Thyroid gland (tissue), 4 donors: Measurements from ENCODE around the gene DENND1C. TPM values are rescaled to one million over a fixed set of nuclear protein-coding genes. Genes with fewer than 3 reads are reported as not detected.

ENCODE experiments used
- DNase-seq, 2 donors: peaks; one replicate each; pipeline ENCODE4 v3.0.0-alpha.2; 2019
- H3K27ac ChIP-seq, 3 donors: fragments of 200-600 bp; sonication (generic); 1 replicate in 2 of 3; 2 replicates in 1 of 3; pipeline ENCODE4 v1.5.1; 2016 to 2019; ENCODE audit warnings: mild to moderate bottlenecking in 1 of 3, moderate library complexity in 1 of 3
- H3K27me3 ChIP-seq: fragments of 200-600 bp; sonication (generic); one replicate; pipeline ENCODE4 v1.5.1; 2019
- H3K36me3 ChIP-seq, 2 donors: fragments of 200-600 bp; sonication (generic); one replicate each; pipeline ENCODE4 v1.5.1; 2016 to 2019
- H3K4me1 ChIP-seq, 2 donors: fragments of 200-600 bp; sonication (generic); one replicate each; pipeline ENCODE4 v1.5.1; 2017 to 2019
- H3K4me3 ChIP-seq, 3 donors: fragments of 200-600 bp; sonication (generic); replicated peaks in 1 of 3; 1 replicate in 2 of 3; 2 replicates in 1 of 3; pipeline ENCODE4 v1.5.1; 2016; ENCODE audit warnings: mild to moderate bottlenecking in 1 of 3
- H3K9me3 ChIP-seq: fragments of 200-600 bp; sonication (generic); one replicate; pipeline ENCODE4 v1.5.1; 2017
- POLR2A ChIP-seq, 2 donors: fragments of 450-650 bp; IDR thresholded peaks; one replicate each; pipeline ENCODE4 v1.6.1; 2017; ENCODE audit warnings: antibody characterized with exemption in 2 of 2, mild to moderate bottlenecking in 2 of 2, moderate library complexity in 1 of 2
- WGBS, 2 donors: methylation state at CpG; one replicate each; pipeline ENCODE4 v1.1.5; 2017; 5-methylcytosine and 5-hydroxymethylcytosine counted together
- intact Hi-C: fragments of 100-400 bp; cut with DNase I; formaldehyde crosslinking; loops from one replicate; pipeline ENCODE4 v1.15.1; 2023
- total RNA-seq, 4 donors: library from RNA; depleted of rRNA; stranded (reverse); fragments of >200 nt; gene quantifications; one replicate each; pipeline ENCODE4 v1.2.3, GENCODE V29; 2016
- TF ChIP-seq, protein P1 (sequence below), 6 experiments: fragments of 200-600 bp in 3 of 6; fragments of 450-650 bp in 3 of 6; sonication (generic) in 3 of 6; IDR thresholded peaks; one replicate each; pipeline ENCODE4 v1.5.1; 2016 to 2019; ENCODE audit warnings: antibody characterized with exemption in 6 of 6, mild to moderate bottlenecking in 2 of 6, inconsistent platforms in 1 of 6, moderate library complexity in 1 of 6

The DENND1C gene
- total RNA-seq, 4 donors from 2014 or later, result 1.3 to 2.1 (median 1.8) TPM; not detected in 1

DNA sequence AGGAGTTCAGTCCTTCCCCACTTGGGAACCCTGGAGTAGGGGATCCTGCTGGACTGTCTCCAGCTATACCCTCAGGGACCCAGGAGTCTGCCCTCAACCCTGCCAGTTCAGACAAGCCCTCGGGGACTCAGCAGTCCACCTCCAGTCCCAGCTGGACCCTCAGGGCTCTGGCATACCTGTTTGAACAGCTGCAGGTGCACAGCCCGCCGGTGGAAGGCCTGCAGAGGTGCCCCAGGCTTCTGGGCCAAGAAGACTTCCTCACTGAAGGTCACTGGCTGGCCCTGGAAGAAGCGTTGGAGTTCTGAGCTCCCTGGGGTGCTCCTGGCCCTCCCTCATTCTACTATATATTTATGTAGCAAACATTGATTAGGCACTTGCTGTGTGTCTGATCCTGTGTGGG is 8.9 kb downstream of the DENND1C start:
- peaks cover 14% of the 10 kb centered on the region for H3K27me3 ChIP-seq
- intact Hi-C loops, result no loop called here
- no peak overlapping the region for H3K27ac ChIP-seq
- 58 to 68% methylated on average over 4 of the region's 4 CpGs for WGBS, 2 donors
- TF ChIP-seq, protein P1, sequence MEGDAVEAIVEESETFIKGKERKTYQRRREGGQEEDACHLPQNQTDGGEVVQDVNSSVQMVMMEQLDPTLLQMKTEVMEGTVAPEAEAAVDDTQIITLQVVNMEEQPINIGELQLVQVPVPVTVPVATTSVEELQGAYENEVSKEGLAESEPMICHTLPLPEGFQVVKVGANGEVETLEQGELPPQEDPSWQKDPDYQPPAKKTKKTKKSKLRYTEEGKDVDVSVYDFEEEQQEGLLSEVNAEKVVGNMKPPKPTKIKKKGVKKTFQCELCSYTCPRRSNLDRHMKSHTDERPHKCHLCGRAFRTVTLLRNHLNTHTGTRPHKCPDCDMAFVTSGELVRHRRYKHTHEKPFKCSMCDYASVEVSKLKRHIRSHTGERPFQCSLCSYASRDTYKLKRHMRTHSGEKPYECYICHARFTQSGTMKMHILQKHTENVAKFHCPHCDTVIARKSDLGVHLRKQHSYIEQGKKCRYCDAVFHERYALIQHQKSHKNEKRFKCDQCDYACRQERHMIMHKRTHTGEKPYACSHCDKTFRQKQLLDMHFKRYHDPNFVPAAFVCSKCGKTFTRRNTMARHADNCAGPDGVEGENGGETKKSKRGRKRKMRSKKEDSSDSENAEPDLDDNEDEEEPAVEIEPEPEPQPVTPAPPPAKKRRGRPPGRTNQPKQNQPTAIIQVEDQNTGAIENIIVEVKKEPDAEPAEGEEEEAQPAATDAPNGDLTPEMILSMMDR (IDR thresholded peaks at IDR 0.05), result no peak
- no peak for TF ChIP-seq POLR2A (IDR thresholded peaks at IDR 0.05)
- H3K9me3 ChIP-seq, result no peaks in the 10 kb centered on the region
- H3K4me1 ChIP-seq, result peaks cover 8 to 16% of the 10 kb centered on the region in 2 donors
- H3K4me3 ChIP-seq, result no peak overlapping the region
- peaks cover 0 to 5% of the 10 kb centered on the region in 2 donors for H3K36me3 ChIP-seq
- DNase-seq, result no peak

GRCh38 chr19:6471076-6471475 is 10.5 kb downstream of the DENND1C start:
- peaks cover 7 to 8% of the 10 kb centered on the region in 2 donors for H3K4me1 ChIP-seq
- H3K4me3 ChIP-seq, result no peak overlapping the region
- no peak overlapping the region for H3K27ac ChIP-seq
- 70 to 71% methylated on average over 14 of the region's 14 CpGs for WGBS, 2 donors
- peaks cover 0 to 5% of the 10 kb centered on the region in 2 donors for H3K36me3 ChIP-seq
- intact Hi-C loops, result no loop called here
- no peaks in the 10 kb centered on the region for H3K9me3 ChIP-seq
- DNase-seq, result no peak
- H3K27me3 ChIP-seq, result peaks cover 4% of the 10 kb centered on the region
- TF ChIP-seq, protein P1 (IDR thresholded peaks at IDR 0.05), result no peak
- no peak for TF ChIP-seq POLR2A (IDR thresholded peaks at IDR 0.05)

DNA sequence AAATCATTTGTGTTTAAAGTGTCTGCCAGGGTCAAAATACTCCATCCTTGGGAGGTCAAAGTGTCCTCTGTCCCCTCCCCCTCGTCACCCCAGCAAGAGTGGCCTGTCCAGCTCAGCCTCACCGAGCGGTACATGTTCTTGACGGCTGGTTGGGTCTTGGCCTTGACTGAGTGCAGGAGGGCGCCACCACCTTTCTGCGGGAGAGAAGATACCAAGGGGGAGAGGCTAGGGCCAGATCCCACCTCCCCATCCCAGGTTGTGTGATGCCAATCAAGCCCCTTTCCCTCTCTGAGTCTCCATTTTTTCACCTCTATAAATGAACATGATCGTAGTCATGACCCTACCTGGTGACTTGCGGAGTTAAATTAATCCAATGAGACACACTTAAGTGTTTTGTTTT is 11.4 kb downstream of the DENND1C start:
- TF ChIP-seq POLR2A (IDR thresholded peaks at IDR 0.05), result no peak
- TF ChIP-seq, protein P1 (IDR thresholded peaks at IDR 0.05), result no peak

DNA sequence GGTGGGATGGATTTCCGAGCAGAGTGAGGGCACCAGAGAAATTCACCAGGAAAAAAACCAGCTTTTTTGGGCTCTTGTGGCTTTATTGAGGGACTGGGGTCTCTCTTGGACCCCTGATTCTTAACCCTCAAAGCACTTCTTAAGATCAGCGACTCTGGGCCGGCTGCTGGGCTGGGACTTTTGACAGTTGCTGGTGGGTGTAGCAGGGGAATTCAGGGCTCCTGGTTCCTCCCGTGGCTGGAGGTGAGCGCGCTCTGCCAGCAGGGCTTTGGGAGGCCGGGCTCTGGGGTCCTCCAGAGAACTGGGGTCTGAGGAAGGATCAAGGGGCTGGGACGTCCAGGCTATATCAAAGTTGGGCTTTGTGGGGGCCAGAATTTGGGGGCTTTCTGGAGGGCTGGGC is 14.2 kb downstream of the DENND1C start:
- H3K4me3 ChIP-seq, result no peak overlapping the region
- DNase-seq, result no peak
- WGBS, 2 donors, result 73 to 90% methylated on average over 2 to 8 of the region's 8 CpGs
- H3K4me1 ChIP-seq, result peaks cover 0 to 13% of the 10 kb centered on the region in 2 donors
- peaks cover 0 to 5% of the 10 kb centered on the region in 2 donors for H3K36me3 ChIP-seq
- H3K9me3 ChIP-seq, result no peaks in the 10 kb centered on the region
- TF ChIP-seq, protein P1 (IDR thresholded peaks at IDR 0.05), result no peak
- TF ChIP-seq POLR2A (IDR thresholded peaks at IDR 0.05), result no peak
- intact Hi-C loops, result no loop called here
- no peak overlapping the region for H3K27ac ChIP-seq
- H3K27me3 ChIP-seq, result no peaks in the 10 kb centered on the region

More for the DNA sequence above, 11.4 kb downstream of the DENND1C start:
- Histone ChIP-seq H3K36me3 (peaks cover 0 to 5% of the 10 kb centered on the region in 2 donors), H3K27ac (no peak overlapping the region), H3K4me3 (no peak overlapping the region), H3K9me3 (no peaks in the 10 kb centered on the region), H3K4me1 (peaks cover 0 to 6% of the 10 kb centered on the region in 2 donors), H3K27me3 (peaks cover under 1% of the 10 kb centered on the region)
- intact Hi-C loops, result no loop called here
- WGBS, 2 donors, result 71 to 79% methylated on average over 8 of the region's 8 CpGs
- DNase-seq, result no peak

- TF ChIP-seq POLR2A (IDR thresholded peaks at IDR 0.05), result no peak
- TF ChIP-seq, protein P1 (IDR thresholded peaks at IDR 0.05), result no peak
- Histone ChIP-seq H3K4me3 (no peak overlapping the region), H3K9me3 (no peaks in the 10 kb centered on the region), H3K4me1 (peaks cover 0 to 13% of the 10 kb centered on the region in 2 donors), H3K27me3 (no peaks in the 10 kb centered on the region), H3K36me3 (peaks cover 0 to 5% of the 10 kb centered on the region in 2 donors), H3K27ac (no peak overlapping the region)
- WGBS, 2 donors, result 85 to 96% methylated on average over 7 to 21 of the region's 21 CpGs
- intact Hi-C loops, result no loop called here
- DNase-seq, result no peak
Measured at GRCh38 chr19:6466526-6467248, 14.9 kb downstream of the DENND1C start.
